NCI-H1092 (cell line): ENCODE results near the gene GRIA2.

Experiments used
- DNase-seq: peaks from one replicate; lab custom pipeline; 2025; lab: John Stamatoyannopoulos, UW

Gene GRIA2

DNA sequence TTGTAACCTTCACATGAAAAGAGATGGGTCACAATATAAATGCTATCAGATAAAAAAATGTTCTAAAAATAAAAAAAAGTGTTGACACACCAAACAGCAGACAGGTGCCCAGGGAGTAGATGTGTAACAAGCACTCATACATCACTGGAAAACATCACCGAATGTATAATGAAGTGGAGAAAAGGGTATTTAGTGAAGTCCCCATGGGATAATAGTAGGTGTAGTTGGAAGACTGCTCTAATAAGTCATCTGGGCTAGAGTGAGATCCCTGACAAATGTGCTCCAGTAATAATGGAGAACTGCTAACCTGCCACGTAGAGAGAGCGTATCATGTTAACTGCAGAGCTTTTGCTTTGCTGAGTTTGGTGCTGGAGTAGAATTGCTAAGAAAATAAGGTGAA is 152.0 kb downstream of the GRIA2 start:
- DNase-seq, result no peak

DNA sequence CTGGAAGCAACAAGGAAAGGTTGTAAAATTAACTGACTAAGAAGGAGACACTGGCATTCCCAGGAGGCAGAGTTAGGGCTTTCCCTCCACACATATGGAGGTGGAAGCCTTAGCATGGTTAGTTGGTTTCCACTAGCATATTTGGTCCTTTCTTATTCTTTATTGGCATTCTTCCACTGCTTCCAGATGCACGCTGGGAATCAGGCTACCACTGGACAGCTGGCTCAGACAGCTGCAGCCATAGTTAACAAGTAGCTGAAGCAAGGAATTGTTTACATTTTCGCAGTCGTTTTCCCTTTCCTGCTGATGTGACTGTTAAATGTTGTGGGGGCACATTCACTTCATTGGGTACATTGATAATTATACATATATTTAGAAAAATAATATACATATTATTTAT is 169.2 kb downstream of the GRIA2 start:
- no peak for DNase-seq

- DNase-seq, result no peak
Measured at GRCh38 chr4:157405070-157405469, 184.5 kb downstream of the GRIA2 start.
